Fibroblast of lung (primary cell): ENCODE results near the gene EPHA1. TPM values are rescaled to one million over a fixed set of nuclear protein-coding genes. Genes with fewer than 3 reads are reported as not detected.

Source experiments
- DNase-seq, 2 donors: peaks; one replicate each; pipeline versions ENCODE4 v3.0.0 to v3.0.0-alpha.2; 2010; ENCODE audit warnings: low read depth in 2 of 2
- H2AFZ ChIP-seq: 2 replicates; pipeline ENCODE4 v1.5.1; 2012; ENCODE audit warnings: low read length, control low read depth, inconsistent platforms
- H3K27ac ChIP-seq: 2 replicates; pipeline ENCODE4 v1.5.1; 2011; ENCODE audit warnings: low read length, control low read depth; ENCODE audit not compliant: insufficient read depth
- H3K27me3 ChIP-seq: 2 replicates; pipeline ENCODE4 v1.5.1; 2011; ENCODE audit warnings: mild to moderate bottlenecking, low read length; ENCODE audit not compliant: control insufficient read depth, insufficient read depth
- H3K36me3 ChIP-seq: 2 replicates; pipeline ENCODE4 v1.5.1; 2011; ENCODE audit warnings: low read length; ENCODE audit not compliant: control insufficient read depth, insufficient read depth
- H3K4me1 ChIP-seq: 2 replicates; pipeline ENCODE4 v1.5.1; 2011; ENCODE audit warnings: low read length; ENCODE audit not compliant: control insufficient read depth, insufficient read depth; ENCODE audit errors: extremely low read depth
- H3K4me2 ChIP-seq: 2 replicates; pipeline ENCODE4 v1.5.1; 2011; ENCODE audit warnings: low read length, control low read depth; ENCODE audit not compliant: insufficient read depth; ENCODE audit errors: extremely low read depth
- H3K4me3 ChIP-seq, 4 experiments: fragments of 200-600 bp in 1 of 4; sonication (generic) in 1 of 4; replicated peaks in 1 of 4; 2 replicates each; pipeline ENCODE4 v1.5.1; 2011 to 2016; ENCODE audit warnings: low read length in 4 of 4, low read depth in 3 of 4, mild to moderate bottlenecking in 3 of 4, control low read depth in 2 of 4, inconsistent platforms in 1 of 4, mixed read lengths in 1 of 4; ENCODE audit not compliant: insufficient read depth in 1 of 4; ENCODE audit errors: control extremely low read depth in 1 of 4
- H3K79me2 ChIP-seq: 2 replicates; pipeline ENCODE4 v1.5.1; 2012; ENCODE audit warnings: mild to moderate bottlenecking, low read length, inconsistent platforms; ENCODE audit not compliant: control insufficient read depth, insufficient read depth
- H3K9ac ChIP-seq: 2 replicates; pipeline ENCODE4 v1.5.1; 2011; ENCODE audit warnings: mild to moderate bottlenecking, low read length, control low read depth; ENCODE audit not compliant: insufficient read depth
- H3K9me3 ChIP-seq: 2 replicates; pipeline ENCODE4 v1.5.1; 2012; ENCODE audit warnings: low read depth, low read length; ENCODE audit not compliant: control insufficient read depth, insufficient read depth
- H4K20me1 ChIP-seq: 2 replicates; pipeline ENCODE4 v1.5.1; 2011; ENCODE audit warnings: low read length; ENCODE audit not compliant: control insufficient read depth, insufficient read depth; ENCODE audit errors: extremely low read depth
- CTCF ChIP-seq, 2 donors: IDR thresholded peaks in 1 of 2; conservative IDR thresholded peaks in 1 of 2; 1 replicate in 1 of 2; 2 replicates in 1 of 2; pipeline ENCODE4 v1.5.1; 2011 to 2012; ENCODE audit warnings: low read length in 2 of 2, control low read depth in 1 of 2, inconsistent platforms in 1 of 2, low read depth in 1 of 2, mild to moderate bottlenecking in 1 of 2
- EZH2 ChIP-seq: IDR thresholded peaks from 2 replicates; pipeline ENCODE4 v1.5.1; 2012; ENCODE audit warnings: low read length, control low read depth, mild to moderate bottlenecking; ENCODE audit errors: missing control alignments
- polyA plus RNA-seq, 2 donors: library from polyadenylated mRNA; depleted of rRNA in 1 of 2; stranded (reverse) in 1 of 2; unstranded in 1 of 2; fragments of >200 nt; gene quantifications; 2 replicates each; pipeline ENCODE4 v1.2.1, GENCODE V29; 2011 to 2012; ENCODE audit warnings: missing spikeins in 1 of 2
- total RNA-seq: library from RNA; depleted of rRNA; stranded (reverse); fragments of >200 nt; gene quantifications from 2 replicates; pipeline ENCODE4 v1.2.1, GENCODE V29; 2014

The EPHA1 gene
- total and polyA plus RNA-seq, 2 donors (not counting 1 experiment from before 2014, with no cell fraction given): under 0.01 to 0.09 TPM

GRCh38 chr7:143376396-143376795 is 32.3 kb downstream of the EPHA1 start:
- H3K9me3 ChIP-seq: no peaks in the 10 kb centered on the region
- DNase-seq: no peak
- no peaks in the 10 kb centered on the region for H3K27me3 ChIP-seq
- no peaks in the 10 kb centered on the region for H3K36me3 ChIP-seq
- TF ChIP-seq CTCF (conservative IDR thresholded peaks at IDR 0.05 in 1 of 2, IDR thresholded peaks at IDR 0.05 in 1 of 2; ENCODE audit: low read depth in 1 of 2, low read length in 2 of 2) (no peak), EZH2 (no peak)
- H3K4me2 ChIP-seq: no peak overlapping the region
- no peaks in the 10 kb centered on the region for H3K4me1 ChIP-seq
- H4K20me1 ChIP-seq: no peaks in the 10 kb centered on the region
- no peak overlapping the region for H3K9ac ChIP-seq
- peaks cover 12% of the 10 kb centered on the region for H3K79me2 ChIP-seq
- H3K4me3 ChIP-seq: no peak overlapping the region
- no peak overlapping the region for H2AFZ ChIP-seq
- H3K27ac ChIP-seq: no peak overlapping the region

- peaks cover 9% of the 10 kb centered on the region for H3K79me2 ChIP-seq
- no peak overlapping the region for H2AFZ ChIP-seq
- no peak for DNase-seq
- no peaks in the 10 kb centered on the region for H3K36me3 ChIP-seq
- no peaks in the 10 kb centered on the region for H3K4me1 ChIP-seq
- H3K27me3 ChIP-seq: no peaks in the 10 kb centered on the region
- H4K20me1 ChIP-seq: no peaks in the 10 kb centered on the region
- no peak overlapping the region for H3K9ac ChIP-seq
- no peaks in the 10 kb centered on the region for H3K9me3 ChIP-seq
- no peak overlapping the region for H3K4me3 ChIP-seq
- H3K27ac ChIP-seq: no peak overlapping the region
- no peak overlapping the region for H3K4me2 ChIP-seq
- no peak for TF ChIP-seq EZH2
- no peak for TF ChIP-seq CTCF (conservative IDR thresholded peaks at IDR 0.05 in 1 of 2, IDR thresholded peaks at IDR 0.05 in 1 of 2; ENCODE audit: low read depth in 1 of 2, low read length in 2 of 2)
These were observed 33.2 kb downstream of the EPHA1 start for GRCh38 chr7:143375298-143376034.

- H3K4me3 ChIP-seq: no peak overlapping the region
- H2AFZ ChIP-seq: no peak overlapping the region
- no peaks in the 10 kb centered on the region for H3K27me3 ChIP-seq
- no peak for DNase-seq
- no peaks in the 10 kb centered on the region for H3K4me1 ChIP-seq
- H3K36me3 ChIP-seq: no peaks in the 10 kb centered on the region
- H3K79me2 ChIP-seq: peaks cover 3% of the 10 kb centered on the region
- H4K20me1 ChIP-seq: no peaks in the 10 kb centered on the region
- TF ChIP-seq EZH2: no peak
- TF ChIP-seq CTCF (conservative IDR thresholded peaks at IDR 0.05 in 1 of 2, IDR thresholded peaks at IDR 0.05 in 1 of 2; ENCODE audit: low read depth in 1 of 2, low read length in 2 of 2): no peak
- H3K9ac ChIP-seq: no peak overlapping the region
- H3K27ac ChIP-seq: no peak overlapping the region
- no peak overlapping the region for H3K4me2 ChIP-seq
- H3K9me3 ChIP-seq: no peaks in the 10 kb centered on the region
These were observed 34.1 kb downstream of the EPHA1 start for GRCh38 chr7:143374561-143374960.
